Esophagus muscularis mucosa (tissue), 3 donors: Measurements from ENCODE around the gene C1orf94.

Source experiments
- POLR2A ChIP-seq: fragments of 450-650 bp; IDR thresholded peaks from one replicate; pipeline ENCODE4 v1.6.1; 2017; ENCODE audit warnings: antibody characterized with exemption, moderate library complexity, mild to moderate bottlenecking, low read depth
- TF ChIP-seq, protein P1 (sequence below), 3 experiments: fragments of 200-600 bp in 2 of 3; fragments of 450-650 bp in 1 of 3; sonication (generic) in 2 of 3; IDR thresholded peaks; one replicate each; pipeline ENCODE4 v1.5.1; 2017 to 2019; ENCODE audit warnings: antibody characterized with exemption in 3 of 3, mild to moderate bottlenecking in 2 of 3, moderate library complexity in 1 of 3

DNA sequence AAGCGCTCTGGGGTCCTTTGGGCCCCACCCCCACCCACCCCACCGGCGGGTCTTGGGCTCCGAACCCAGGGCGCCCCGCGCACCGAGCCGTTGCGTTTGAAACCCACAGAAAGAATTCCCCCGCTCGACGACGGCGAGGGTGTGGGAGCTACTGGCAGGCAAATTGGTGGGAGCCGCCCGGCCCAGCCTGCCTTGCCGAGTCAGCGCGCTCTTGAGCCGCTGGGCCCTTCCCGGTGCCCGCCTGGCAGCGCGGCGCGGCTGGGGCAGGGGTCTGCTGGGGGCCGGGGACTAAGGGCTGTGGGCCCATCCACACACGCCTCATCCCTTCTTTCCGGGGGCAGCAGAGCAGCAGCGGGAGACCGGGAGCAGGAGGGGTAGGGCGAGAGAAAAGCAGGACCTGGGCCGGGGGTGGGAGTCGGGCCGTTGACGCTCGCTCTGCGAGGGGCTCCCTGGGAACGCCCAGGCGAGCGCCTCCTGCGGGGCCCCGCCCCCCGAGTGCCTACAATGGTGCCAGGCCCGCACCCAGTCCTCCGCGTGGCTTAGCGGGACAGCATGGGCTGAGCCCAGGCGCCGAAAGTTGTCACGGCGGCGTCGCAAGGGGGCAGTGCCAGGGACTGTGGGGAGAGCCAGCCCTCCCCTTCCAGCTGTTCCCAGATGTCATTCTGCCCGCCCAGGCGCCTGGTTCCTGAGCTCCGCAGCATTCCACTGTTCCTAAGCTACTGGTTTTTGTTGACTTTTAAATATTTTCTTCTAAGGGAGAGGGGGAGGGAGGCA is at the start of gene C1orf94:
- TF ChIP-seq, protein P1, sequence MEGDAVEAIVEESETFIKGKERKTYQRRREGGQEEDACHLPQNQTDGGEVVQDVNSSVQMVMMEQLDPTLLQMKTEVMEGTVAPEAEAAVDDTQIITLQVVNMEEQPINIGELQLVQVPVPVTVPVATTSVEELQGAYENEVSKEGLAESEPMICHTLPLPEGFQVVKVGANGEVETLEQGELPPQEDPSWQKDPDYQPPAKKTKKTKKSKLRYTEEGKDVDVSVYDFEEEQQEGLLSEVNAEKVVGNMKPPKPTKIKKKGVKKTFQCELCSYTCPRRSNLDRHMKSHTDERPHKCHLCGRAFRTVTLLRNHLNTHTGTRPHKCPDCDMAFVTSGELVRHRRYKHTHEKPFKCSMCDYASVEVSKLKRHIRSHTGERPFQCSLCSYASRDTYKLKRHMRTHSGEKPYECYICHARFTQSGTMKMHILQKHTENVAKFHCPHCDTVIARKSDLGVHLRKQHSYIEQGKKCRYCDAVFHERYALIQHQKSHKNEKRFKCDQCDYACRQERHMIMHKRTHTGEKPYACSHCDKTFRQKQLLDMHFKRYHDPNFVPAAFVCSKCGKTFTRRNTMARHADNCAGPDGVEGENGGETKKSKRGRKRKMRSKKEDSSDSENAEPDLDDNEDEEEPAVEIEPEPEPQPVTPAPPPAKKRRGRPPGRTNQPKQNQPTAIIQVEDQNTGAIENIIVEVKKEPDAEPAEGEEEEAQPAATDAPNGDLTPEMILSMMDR (IDR thresholded peaks at IDR 0.05): no peak
- no peak for TF ChIP-seq POLR2A
